ENCODE data around the gene LARGE1. TPM values are rescaled to one million over a fixed set of nuclear protein-coding genes. Genes with fewer than 3 reads are reported as not detected.

The LARGE1 gene
- total RNA-seq, 4 donors from 2014 or later, result 24.9 to 51.0 (median 32.7) TPM

- no peak overlapping the region for H3K4me3 ChIP-seq
- WGBS, 2 donors, result 49 to 57% methylated on average over 5 of the region's 5 CpGs
- H3K27me3 ChIP-seq, result no peaks in the 10 kb centered on the region
- H3K27ac ChIP-seq, result no peak overlapping the region
- no peak for TF ChIP-seq EP300 (IDR thresholded peaks at IDR 0.05)
- TF ChIP-seq CTCF (IDR thresholded peaks at IDR 0.05), result no peak
- TF ChIP-seq POLR2A (IDR thresholded peaks at IDR 0.05), result no peak
- DNase-seq (ENCODE audit: low spot score in 2 of 2), result no peak
- peaks cover 0 to 12% (median 0%) of the 10 kb centered on the region in 4 donors for H3K9me3 ChIP-seq
- H3K36me3 ChIP-seq, result peaks cover 0 to 25% (median 11%) of the 10 kb centered on the region in 3 donors
- H3K4me1 ChIP-seq, result peaks cover 0 to 13% (median 0%) of the 10 kb centered on the region in 4 donors
These were observed 267.7 kb downstream of the LARGE1 start for GRCh38 chr22:33652615-33653014.

DNA sequence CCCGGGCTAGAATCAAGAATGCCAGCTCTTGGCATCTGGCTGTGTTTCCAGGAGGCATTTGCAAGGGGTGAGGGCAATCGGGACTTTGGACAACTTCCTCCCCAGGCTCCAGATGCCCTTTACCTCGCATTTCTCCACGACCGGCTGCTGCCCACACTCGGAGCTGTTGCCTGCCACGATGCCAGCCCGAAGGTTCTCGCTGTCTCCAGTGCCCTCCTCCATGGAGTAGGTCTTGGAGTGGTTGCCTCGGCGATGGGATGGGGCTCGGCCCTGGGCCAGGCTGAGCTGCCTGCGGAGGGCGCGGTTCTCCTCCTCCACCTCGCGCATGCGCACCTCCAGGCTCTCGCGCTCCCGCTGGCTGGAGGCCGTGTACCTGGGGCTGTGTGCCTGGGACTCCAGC, 270.0 kb downstream of the LARGE1 start:
- TF ChIP-seq POLR2A (IDR thresholded peaks at IDR 0.05) (no peak), EP300 (IDR thresholded peaks at IDR 0.05) (no peak), CTCF (IDR thresholded peaks at IDR 0.05) (no peak)
- peaks cover 0 to 40% (median 11%) of the 10 kb centered on the region in 3 donors for H3K36me3 ChIP-seq
- peaks cover 0 to 30% (median 0%) of the 10 kb centered on the region in 4 donors for H3K9me3 ChIP-seq
- peaks cover 0 to 7% (median 0%) of the 10 kb centered on the region in 4 donors for H3K4me1 ChIP-seq
- no peak overlapping the region for H3K27ac ChIP-seq
- no peaks in the 10 kb centered on the region for H3K27me3 ChIP-seq
- WGBS, 2 donors, result 87 to 90% methylated on average over 21 to 22 of the region's 22 CpGs
- no peak overlapping the region for H3K4me3 ChIP-seq
- DNase-seq (ENCODE audit: low spot score in 2 of 2), result no peak

GRCh38 chr22:33648478-33648877, 271.8 kb downstream of the LARGE1 start:
- Histone ChIP-seq H3K9me3 (peaks cover 0 to 46% (median 0%) of the 10 kb centered on the region in 4 donors), H3K36me3 (peaks cover 0 to 40% (median 11%) of the 10 kb centered on the region in 3 donors)
- 65 to 76% methylated on average over 3 of the region's 3 CpGs for WGBS, 2 donors

DNA sequence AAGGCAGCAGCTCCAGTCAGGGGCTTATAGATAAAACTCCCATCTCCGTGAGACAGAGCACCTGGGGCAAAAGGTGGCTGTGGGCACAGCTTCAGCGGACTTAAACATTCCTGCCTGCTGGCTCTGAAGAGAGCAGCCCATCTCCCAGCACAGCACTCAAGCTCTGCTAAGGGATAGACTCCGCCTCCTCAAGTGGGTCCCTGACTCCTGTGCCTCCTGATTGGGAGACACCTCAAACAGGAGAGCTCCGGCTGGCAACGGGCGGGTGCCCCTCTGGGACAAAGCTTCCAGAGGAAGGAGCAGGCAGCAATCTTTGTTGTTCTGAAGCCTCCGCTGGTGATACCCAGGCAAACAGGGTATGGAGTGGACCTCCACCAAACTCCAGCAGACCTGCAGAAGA, 279.4 kb downstream of the LARGE1 start:
- peaks cover 0 to 40% (median 2%) of the 10 kb centered on the region in 4 donors for H3K9me3 ChIP-seq
- peaks cover 0 to 35% (median 0%) of the 10 kb centered on the region in 3 donors for H3K36me3 ChIP-seq
- H3K27me3 ChIP-seq, result no peaks in the 10 kb centered on the region
- WGBS, 2 donors, result 85 to 90% methylated on average over 7 of the region's 7 CpGs
- DNase-seq (ENCODE audit: low spot score in 2 of 2), result no peak
- TF ChIP-seq POLR2A (IDR thresholded peaks at IDR 0.05), result no peak
- no peak for TF ChIP-seq CTCF (IDR thresholded peaks at IDR 0.05)
- no peak for TF ChIP-seq EP300 (IDR thresholded peaks at IDR 0.05)
- no peak overlapping the region for H3K27ac ChIP-seq
- no peaks in the 10 kb centered on the region for H3K4me1 ChIP-seq
- H3K4me3 ChIP-seq, result no peak overlapping the region

More at GRCh38 chr22:33648478-33648877, 271.8 kb downstream of the LARGE1 start:
- no peak overlapping the region for H3K4me3 ChIP-seq
- DNase-seq (ENCODE audit: low spot score in 2 of 2), result no peak
- TF ChIP-seq POLR2A (IDR thresholded peaks at IDR 0.05), result no peak
- TF ChIP-seq CTCF (IDR thresholded peaks at IDR 0.05), result no peak
- TF ChIP-seq EP300 (IDR thresholded peaks at IDR 0.05), result no peak
- H3K4me1 ChIP-seq, result no peaks in the 10 kb centered on the region
- H3K27ac ChIP-seq, result no peak overlapping the region
- no peaks in the 10 kb centered on the region for H3K27me3 ChIP-seq

GRCh38 chr22:33639588-33640254, 280.6 kb downstream of the LARGE1 start:
- no peak overlapping the region for H3K27ac ChIP-seq
- no peaks in the 10 kb centered on the region for H3K4me1 ChIP-seq
- peaks cover 0 to 42% (median 0%) of the 10 kb centered on the region in 3 donors for H3K36me3 ChIP-seq
- no peaks in the 10 kb centered on the region for H3K27me3 ChIP-seq
- TF ChIP-seq CTCF (IDR thresholded peaks at IDR 0.05), result no peak
- TF ChIP-seq EP300 (IDR thresholded peaks at IDR 0.05), result no peak
- no peak for TF ChIP-seq POLR2A (IDR thresholded peaks at IDR 0.05)
- H3K9me3 ChIP-seq, result peaks cover 0 to 29% (median 2%) of the 10 kb centered on the region in 4 donors
- H3K4me3 ChIP-seq, result no peak overlapping the region
- WGBS, 2 donors, result 92 to 93% methylated on average over 10 of the region's 10 CpGs
- DNase-seq (ENCODE audit: low spot score in 2 of 2), result no peak

Data from tibial nerve (tissue), 4 donors.